ENCODE results near the gene STK10. TPM values are rescaled to one million over a fixed set of nuclear protein-coding genes. Genes with fewer than 3 reads are reported as not detected.

STK10 gene
- total and polyA plus RNA-seq, 9 of the 15 experiments (the other 6 are each of a cell fraction or from before 2014, with no cell fraction given): 0.30 to 6.7 (median 2.4) TPM

DNA sequence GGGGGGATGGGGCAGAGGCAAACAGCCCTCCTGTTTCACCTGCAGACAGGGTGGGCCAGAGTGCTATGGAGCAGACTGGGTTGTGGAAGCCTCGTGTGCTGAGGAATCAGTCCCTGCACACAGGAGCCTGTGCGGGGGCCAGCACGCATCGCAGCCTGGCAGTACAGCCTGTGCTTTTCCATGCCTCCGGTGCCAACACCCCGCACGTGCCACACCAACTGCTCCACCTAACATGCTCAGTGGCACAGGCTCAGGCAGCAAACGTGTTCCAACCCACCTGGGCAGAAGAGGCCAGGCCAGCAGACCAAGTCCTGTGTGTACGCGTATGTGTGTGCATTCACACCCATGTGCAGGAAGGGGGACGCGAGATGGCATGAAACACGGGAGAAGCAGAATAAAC lies 144.2 kb downstream of the STK10 start (continued):
- TF ChIP-seq, protein P1, sequence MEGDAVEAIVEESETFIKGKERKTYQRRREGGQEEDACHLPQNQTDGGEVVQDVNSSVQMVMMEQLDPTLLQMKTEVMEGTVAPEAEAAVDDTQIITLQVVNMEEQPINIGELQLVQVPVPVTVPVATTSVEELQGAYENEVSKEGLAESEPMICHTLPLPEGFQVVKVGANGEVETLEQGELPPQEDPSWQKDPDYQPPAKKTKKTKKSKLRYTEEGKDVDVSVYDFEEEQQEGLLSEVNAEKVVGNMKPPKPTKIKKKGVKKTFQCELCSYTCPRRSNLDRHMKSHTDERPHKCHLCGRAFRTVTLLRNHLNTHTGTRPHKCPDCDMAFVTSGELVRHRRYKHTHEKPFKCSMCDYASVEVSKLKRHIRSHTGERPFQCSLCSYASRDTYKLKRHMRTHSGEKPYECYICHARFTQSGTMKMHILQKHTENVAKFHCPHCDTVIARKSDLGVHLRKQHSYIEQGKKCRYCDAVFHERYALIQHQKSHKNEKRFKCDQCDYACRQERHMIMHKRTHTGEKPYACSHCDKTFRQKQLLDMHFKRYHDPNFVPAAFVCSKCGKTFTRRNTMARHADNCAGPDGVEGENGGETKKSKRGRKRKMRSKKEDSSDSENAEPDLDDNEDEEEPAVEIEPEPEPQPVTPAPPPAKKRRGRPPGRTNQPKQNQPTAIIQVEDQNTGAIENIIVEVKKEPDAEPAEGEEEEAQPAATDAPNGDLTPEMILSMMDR (IDR thresholded peaks at IDR 0.05 in 2 of 3, conservative IDR thresholded peaks at IDR 0.05 in 1 of 3; ENCODE audit: insufficient read depth in 2 of 3, low read depth in 1 of 3, low read length in 3 of 3): no peak
- no peak for TF ChIP-seq ZKSCAN1 (IDR thresholded peaks at IDR 0.05; ENCODE audit: low read depth, low read length)
- TF ChIP-seq HCFC1 (IDR thresholded peaks at IDR 0.05; ENCODE audit: low read depth, low read length): no peak
- no peak for TF ChIP-seq PRPF4 (IDR thresholded peaks at IDR 0.05; ENCODE audit: insufficient read depth, low read depth, low read length, poor library complexity, severe bottlenecking)

GRCh38 chr5:172042183-172042582 lies 145.8 kb downstream of the STK10 start:
- Histone ChIP-seq H3K79me2 (ENCODE audit: control insufficient read depth, insufficient read depth, low read length) (no peaks in the 10 kb centered on the region), H2AFZ (ENCODE audit: low read depth, low read length) (no peak overlapping the region), H4K20me1 (replicated peaks; ENCODE audit: control insufficient read depth, insufficient read depth, low read length) (no peaks in the 10 kb centered on the region), H3K9me1 (ENCODE audit: control insufficient read depth, insufficient read depth, low read length) (no peaks in the 10 kb centered on the region), H3K4me1 (replicated peaks in 1 of 2; ENCODE audit: control insufficient read depth in 2 of 2, insufficient read depth in 2 of 2, low read length in 2 of 2) (peaks cover 0 to 3% of the 10 kb centered on the region in 2 experiments; a peak in 1 of 5 replicates), H3K4me2 (ENCODE audit: insufficient read depth, low read length) (no peak overlapping the region), H3K36me3 (ENCODE audit: control insufficient read depth, insufficient read depth, low read length) (no peaks in the 10 kb centered on the region), H3K9ac (ENCODE audit: insufficient read depth in 1 of 2, low read depth in 2 of 2, low read length in 2 of 2) (no peak overlapping the region), H3K27ac (ENCODE audit: extremely low read depth, low read depth, low read length) (no peak overlapping the region), H3K9me3 (replicated peaks; ENCODE audit: control insufficient read depth, insufficient read depth, low read depth, low read length) (no peaks in the 10 kb centered on the region), H3K4me3 (no peak overlapping the region), H3K27me3 (ENCODE audit: control insufficient read depth in 2 of 2, insufficient read depth in 2 of 2, low read length in 2 of 2) (peaks cover 15 to 21% of the 10 kb centered on the region in 2 experiments; a peak in 4 of 5 replicates)
- FAIRE-seq (no peak), DNase-seq (ENCODE audit: extremely low read depth in 1 of 4, low spot score in 3 of 4) (no peak), ATAC-seq (no peak)
- WGBS (ENCODE audit: insufficient coverage, low coverage, missing lambda C conversion rate): 27% methylated on average over 13 of the region's 13 CpGs
- intact Hi-C loops (cut with micrococcal nuclease): loop anchor here (10.0 kb wide), 2 partner anchors 267 to 407 kb away; no protein-coding TSS in a partner anchor
- in situ Hi-C loops (cut with MboI): no loop called here
- CTCF ChIA-PET (ENCODE audit: low intra/inter-chr PET ratio): interaction anchor here (6.1 kb wide), 1 partner anchor 130 kb away, joined by 43 read pairs; no protein-coding TSS in a partner anchor
- no TSS peak for BruUV-seq (replicated peaks)
- POLR2A ChIA-PET: interaction anchor here (1.0 kb wide), 1 partner anchor 130 kb away, joined by 4 read pairs; no protein-coding TSS in a partner anchor
- TF ChIP-seq ZFP1 (CRISPR knock-in tag; IDR thresholded peaks at IDR 0.05): no peak
- TF ChIP-seq ZNF584 (CRISPR knock-in tag; IDR thresholded peaks at IDR 0.05; ENCODE audit: low read depth): no peak
- TF ChIP-seq PTBP1 (IDR thresholded peaks at IDR 0.05; ENCODE audit: low read depth, low read length): no peak
- TF ChIP-seq SAFB2 (IDR thresholded peaks at IDR 0.05; ENCODE audit: borderline replicate concordance, low read depth, low read length, severe bottlenecking): no peak
- TF ChIP-seq, protein P2, sequence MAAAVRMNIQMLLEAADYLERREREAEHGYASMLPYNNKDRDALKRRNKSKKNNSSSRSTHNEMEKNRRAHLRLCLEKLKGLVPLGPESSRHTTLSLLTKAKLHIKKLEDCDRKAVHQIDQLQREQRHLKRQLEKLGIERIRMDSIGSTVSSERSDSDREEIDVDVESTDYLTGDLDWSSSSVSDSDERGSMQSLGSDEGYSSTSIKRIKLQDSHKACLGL (CRISPR knock-in tag; IDR thresholded peaks at IDR 0.05; ENCODE audit: borderline replicate concordance, poor library complexity, severe bottlenecking): no peak
- TF ChIP-seq ZNF696 (CRISPR knock-in tag; conservative IDR thresholded peaks at IDR 0.05): no peak
- TF ChIP-seq DPF2 (IDR thresholded peaks at IDR 0.05): no peak
- TF ChIP-seq RFX1 (IDR thresholded peaks at IDR 0.05): no peak
- TF ChIP-seq BCOR (IDR thresholded peaks at IDR 0.05): no peak
- no peak for TF ChIP-seq ZFP30 (CRISPR knock-in tag; IDR thresholded peaks at IDR 0.05; ENCODE audit: borderline replicate concordance)
